IPS DF 6.9 (cell line): ENCODE data around the gene GRM7.

Experiments
- DNase-seq: peaks from one replicate; pipeline ENCODE4 v3.0.0-alpha.2; 2013; ENCODE audit warnings: low read depth, low spot score
- H3K27ac ChIP-seq: one replicate; pipeline ENCODE4 v1.5.1; 2013; ENCODE audit warnings: low read length, control low read depth
- H3K27me3 ChIP-seq: 2 replicates; pipeline ENCODE4 v1.6.1; 2013; ENCODE audit warnings: mild to moderate bottlenecking, low read length; ENCODE audit not compliant: control insufficient read depth, insufficient read depth
- H3K36me3 ChIP-seq: 2 replicates; pipeline ENCODE4 v1.6.1; 2013; ENCODE audit warnings: low read length; ENCODE audit not compliant: control insufficient read depth, insufficient read depth
- H3K4me1 ChIP-seq: 2 replicates; pipeline ENCODE4 v1.6.1; 2013; ENCODE audit warnings: low read length; ENCODE audit not compliant: control insufficient read depth, insufficient read depth
- H3K4me3 ChIP-seq: 2 replicates; pipeline ENCODE4 v1.5.1; 2013; ENCODE audit warnings: mild to moderate bottlenecking, low read length
- H3K9me3 ChIP-seq: 2 replicates; pipeline ENCODE4 v1.6.1; 2013; ENCODE audit warnings: low read length, inconsistent platforms; ENCODE audit not compliant: control insufficient read depth, insufficient read depth
- WGBS: extraction: QIAGEN DNeasy Blood & Tissue Kit; methylation state at CpG from one replicate; pipeline ENCODE4 v1.1.7; 2013; ENCODE audit warnings: mixed read lengths, missing lambda C conversion rate; ENCODE audit not compliant: insufficient read length, insufficient coverage; 5-methylcytosine and 5-hydroxymethylcytosine counted together

Gene GRM7

GRCh38 chr3:7377103-7377502 is 516.2 kb downstream of the GRM7 start:
- no CpG with 5 or more reads among the region's 2 CpGs for WGBS
- no peaks in the 10 kb centered on the region for H3K36me3 ChIP-seq
- no peak overlapping the region for H3K4me3 ChIP-seq
- no peaks in the 10 kb centered on the region for H3K9me3 ChIP-seq
- no peaks in the 10 kb centered on the region for H3K4me1 ChIP-seq
- no peak overlapping the region for H3K27ac ChIP-seq
- H3K27me3 ChIP-seq = no peaks in the 10 kb centered on the region
- no peak for DNase-seq

- Histone ChIP-seq H3K4me1 (no peaks in the 10 kb centered on the region), H3K4me3 (no peak overlapping the region), H3K9me3 (no peaks in the 10 kb centered on the region), H3K27ac (no peak overlapping the region), H3K27me3 (no peaks in the 10 kb centered on the region), H3K36me3 (no peaks in the 10 kb centered on the region)
- no peak for DNase-seq
Observed at GRCh38 chr3:7381741-7382140, 520.8 kb downstream of the GRM7 start.

- no peak for DNase-seq
- H3K9me3 ChIP-seq = no peaks in the 10 kb centered on the region
- no peaks in the 10 kb centered on the region for H3K36me3 ChIP-seq
- WGBS = no CpG with 5 or more reads among the region's 2 CpGs
- H3K27me3 ChIP-seq = no peaks in the 10 kb centered on the region
- no peaks in the 10 kb centered on the region for H3K4me1 ChIP-seq
- no peak overlapping the region for H3K4me3 ChIP-seq
- H3K27ac ChIP-seq = no peak overlapping the region
Observed at GRCh38 chr3:7382293-7383010, 521.5 kb downstream of the GRM7 start.

GRCh38 chr3:7385635-7386034 is 524.7 kb downstream of the GRM7 start:
- H3K4me1 ChIP-seq = no peaks in the 10 kb centered on the region
- H3K4me3 ChIP-seq = no peak overlapping the region
- no peaks in the 10 kb centered on the region for H3K9me3 ChIP-seq
- no peaks in the 10 kb centered on the region for H3K27me3 ChIP-seq
- no peak overlapping the region for H3K27ac ChIP-seq
- H3K36me3 ChIP-seq = no peaks in the 10 kb centered on the region
- no peak for DNase-seq
- no CpG with 5 or more reads among the region's 2 CpGs for WGBS

GRCh38 chr3:7388026-7388425 is 527.1 kb downstream of the GRM7 start:
- Histone ChIP-seq H3K4me3 (no peak overlapping the region), H3K4me1 (no peaks in the 10 kb centered on the region), H3K27ac (no peak overlapping the region), H3K27me3 (no peaks in the 10 kb centered on the region), H3K9me3 (no peaks in the 10 kb centered on the region), H3K36me3 (no peaks in the 10 kb centered on the region)
- DNase-seq = no peak
- WGBS = no CpG with 5 or more reads among the region's 2 CpGs

GRCh38 chr3:7392206-7392605 is 531.3 kb downstream of the GRM7 start:
- no peak overlapping the region for H3K4me3 ChIP-seq
- H3K9me3 ChIP-seq = no peaks in the 10 kb centered on the region
- no peaks in the 10 kb centered on the region for H3K27me3 ChIP-seq
- no peaks in the 10 kb centered on the region for H3K4me1 ChIP-seq
- no peak for DNase-seq
- H3K36me3 ChIP-seq = no peaks in the 10 kb centered on the region
- no peak overlapping the region for H3K27ac ChIP-seq
- WGBS = no CpG with 5 or more reads among the region's 1 CpG

- Histone ChIP-seq H3K9me3 (no peaks in the 10 kb centered on the region), H3K36me3 (no peaks in the 10 kb centered on the region), H3K27me3 (no peaks in the 10 kb centered on the region), H3K4me1 (no peaks in the 10 kb centered on the region), H3K4me3 (no peak overlapping the region), H3K27ac (no peak overlapping the region)
- DNase-seq = no peak
- no CpG with 5 or more reads among the region's 6 CpGs for WGBS
Observed at GRCh38 chr3:7393944-7394605, 533.2 kb downstream of the GRM7 start.

GRCh38 chr3:7396534-7396933 is 535.6 kb downstream of the GRM7 start:
- Histone ChIP-seq H3K27me3 (no peaks in the 10 kb centered on the region), H3K9me3 (no peaks in the 10 kb centered on the region), H3K36me3 (no peaks in the 10 kb centered on the region), H3K4me1 (no peaks in the 10 kb centered on the region), H3K27ac (no peak overlapping the region), H3K4me3 (no peak overlapping the region)
- no CpG with 5 or more reads among the region's 2 CpGs for WGBS
- no peak for DNase-seq

GRCh38 chr3:7397097-7397496 is 536.2 kb downstream of the GRM7 start:
- Histone ChIP-seq H3K27me3 (no peaks in the 10 kb centered on the region), H3K27ac (no peak overlapping the region), H3K4me1 (no peaks in the 10 kb centered on the region), H3K9me3 (no peaks in the 10 kb centered on the region), H3K4me3 (no peak overlapping the region), H3K36me3 (no peaks in the 10 kb centered on the region)
- DNase-seq = no peak
- WGBS = no CpG with 5 or more reads among the region's 2 CpGs

GRCh38 chr3:7400360-7400759 is 539.4 kb downstream of the GRM7 start:
- no peaks in the 10 kb centered on the region for H3K4me1 ChIP-seq
- no peaks in the 10 kb centered on the region for H3K9me3 ChIP-seq
- no peak for DNase-seq
- no peak overlapping the region for H3K4me3 ChIP-seq
- WGBS = no CpG with 5 or more reads among the region's 2 CpGs
- no peak overlapping the region for H3K27ac ChIP-seq
- no peaks in the 10 kb centered on the region for H3K27me3 ChIP-seq
- H3K36me3 ChIP-seq = no peaks in the 10 kb centered on the region

- Histone ChIP-seq H3K9me3 (no peaks in the 10 kb centered on the region), H3K4me1 (no peaks in the 10 kb centered on the region), H3K36me3 (no peaks in the 10 kb centered on the region), H3K27me3 (no peaks in the 10 kb centered on the region), H3K27ac (no peak overlapping the region), H3K4me3 (no peak overlapping the region)
- no peak for DNase-seq
- WGBS = no CpG with 5 or more reads among the region's 1 CpG
Observed at GRCh38 chr3:7401418-7401817, 540.5 kb downstream of the GRM7 start.
